OCI-LY3 (cell line): ENCODE measurements around the gene CORO2B.

Experiments used
- H2AFZ ChIP-seq: fragments of 200-600, 300-600 bp; shearing (Covaris generic); 2 replicates; pipeline ENCODE4 v1.6.0; 2014; ENCODE audit warnings: antibody characterized with exemption, low read depth, low read length
- H3K27ac ChIP-seq: fragments of 200-600, 300-600 bp; sonication (generic); 2 replicates; pipeline ENCODE4 v1.5.1; 2014; ENCODE audit warnings: mild to moderate bottlenecking, low read length, moderate library complexity, mixed read lengths
- H3K27me3 ChIP-seq: fragments of 200-600, 300-600 bp; sonication (generic); 2 replicates; pipeline ENCODE4 v1.6.1; 2014; ENCODE audit warnings: low read depth, low read length, mixed read lengths
- H3K36me3 ChIP-seq: fragments of 200-600, 300-600 bp; sonication (generic); replicated peaks from 2 replicates; pipeline ENCODE3; 2014; ENCODE audit warnings: low read depth, low read length, mixed read lengths
- H3K4me1 ChIP-seq: fragments of 300-600, 200-600 bp; sonication (generic); 2 replicates; pipeline ENCODE4 v1.6.1; 2014; ENCODE audit warnings: low read length, mixed read lengths
- H3K4me2 ChIP-seq: fragments of 200-600, 300-600 bp; sonication (generic); 2 replicates; pipeline ENCODE4 v1.6.1; 2014; ENCODE audit warnings: low read length, mixed read lengths
- H3K4me3 ChIP-seq: fragments of 300-600, 200-600 bp; sonication (generic); 2 replicates; pipeline ENCODE4 v1.5.1; 2014; ENCODE audit warnings: antibody characterized with exemption, mild to moderate bottlenecking, low read length, moderate library complexity
- H3K79me2 ChIP-seq: fragments of 300-600, 200-600 bp; shearing (Covaris generic); 2 replicates; pipeline ENCODE4 v1.6.1; 2014; ENCODE audit warnings: mild to moderate bottlenecking, low read length, mixed read lengths
- H3K9ac ChIP-seq: fragments of 300-600, 200-600 bp; shearing (Covaris generic); 2 replicates; pipeline ENCODE4 v1.6.0; 2014; ENCODE audit warnings: mild to moderate bottlenecking, low read length, moderate library complexity
- H3K9me3 ChIP-seq: fragments of 200-600, 300-600 bp; shearing (Covaris generic); 2 replicates; pipeline ENCODE4 v1.6.1; 2014; ENCODE audit warnings: low read length, mixed read lengths; ENCODE audit not compliant: insufficient read depth
- H4K20me1 ChIP-seq: fragments of 200-600, 300-600 bp; sonication (generic); 2 replicates; pipeline ENCODE4 v1.6.1; 2016; ENCODE audit warnings: low read length, mixed read lengths; ENCODE audit not compliant: insufficient read depth
- CTCF ChIP-seq: fragments of 200-600, 300-600 bp; sonication (generic); IDR thresholded peaks from 2 replicates; pipeline ENCODE4 v1.5.1; 2014; ENCODE audit warnings: antibody characterized with exemption, low read length, low read depth
- EZH2phosphoT487 ChIP-seq: fragments of 200-600 bp; shearing (Covaris generic); IDR thresholded peaks from 2 replicates; pipeline ENCODE4 v1.6.1; 2018; ENCODE audit warnings: antibody characterized with exemption, mixed run types, low read depth

The CORO2B gene

DNA sequence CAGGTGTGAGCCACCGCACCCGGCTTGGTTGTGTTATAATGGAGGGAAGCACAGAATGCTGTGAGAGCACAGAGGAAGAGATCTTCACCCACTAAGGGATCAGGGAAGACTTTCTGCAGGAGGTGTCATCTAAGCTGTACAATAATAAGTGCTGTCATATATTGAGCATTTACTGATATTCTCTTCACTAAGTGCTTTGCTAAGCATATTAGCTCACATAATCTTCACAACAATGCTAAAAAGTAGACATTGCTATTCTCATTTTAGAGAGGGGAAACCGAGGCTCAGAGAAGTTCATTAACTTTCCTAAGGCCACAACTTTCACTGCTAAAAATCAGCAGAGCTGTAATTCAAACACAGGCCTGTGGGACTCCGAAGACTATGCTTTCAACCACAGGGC, 115.3 kb downstream of the CORO2B start:
- H3K9ac ChIP-seq: no peak overlapping the region
- no peak overlapping the region for H2AFZ ChIP-seq
- H3K27ac ChIP-seq: no peak overlapping the region
- H3K36me3 ChIP-seq: no peaks in the 10 kb centered on the region
- H3K79me2 ChIP-seq: no peaks in the 10 kb centered on the region
- no peaks in the 10 kb centered on the region for H3K9me3 ChIP-seq
- TF ChIP-seq EZH2phosphoT487 (no peak), CTCF (no peak)
- no peak overlapping the region for H3K4me3 ChIP-seq
- no peaks in the 10 kb centered on the region for H4K20me1 ChIP-seq
- H3K4me1 ChIP-seq: no peaks in the 10 kb centered on the region
- peaks cover 5% of the 10 kb centered on the region; the same call in 1 of the 2 replicates for H3K27me3 ChIP-seq
- H3K4me2 ChIP-seq: no peak overlapping the region

DNA sequence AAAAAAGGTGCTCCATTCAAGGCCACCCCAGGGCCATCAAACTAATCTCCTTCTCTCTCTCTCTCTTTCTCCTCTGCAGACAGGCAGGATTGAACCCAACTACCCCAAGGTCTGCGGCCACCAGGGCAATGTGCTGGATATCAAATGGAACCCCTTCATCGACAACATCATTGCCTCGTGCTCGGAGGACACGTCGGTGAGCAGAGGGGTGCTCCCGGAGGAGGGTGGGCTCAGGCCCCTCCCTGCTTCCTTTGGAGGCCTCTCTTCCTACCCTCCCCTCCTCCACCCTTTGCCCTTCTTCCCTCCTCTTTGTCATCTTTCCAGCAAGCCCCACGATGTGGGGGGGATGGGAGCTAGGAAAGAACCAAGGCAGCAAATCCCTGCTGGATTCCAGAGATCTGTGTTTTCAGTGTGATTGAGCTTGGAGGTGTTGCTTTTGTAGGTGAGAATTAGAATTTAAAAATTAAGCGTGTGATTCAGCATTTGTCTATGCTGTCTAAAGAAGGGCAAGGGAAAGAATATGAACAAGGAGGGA, 116.3 kb downstream of the CORO2B start:
- Histone ChIP-seq H3K27me3 (0 out of 2 replicates have a peak, but pooled peaks cover 3% of the 10 kb centered on the region), H3K4me1 (no peaks in the 10 kb centered on the region), H3K9ac (no peak overlapping the region), H2AFZ (no peak overlapping the region), H3K36me3 (no peaks in the 10 kb centered on the region), H3K4me2 (no peak overlapping the region), H3K4me3 (no peak overlapping the region), H3K9me3 (no peaks in the 10 kb centered on the region), H3K27ac (no peak overlapping the region), H3K79me2 (no peaks in the 10 kb centered on the region), H4K20me1 (no peaks in the 10 kb centered on the region)
- TF ChIP-seq EZH2phosphoT487 (no peak), CTCF (no peak)

- no peak overlapping the region for H3K9ac ChIP-seq
- H4K20me1 ChIP-seq: no peaks in the 10 kb centered on the region
- H3K27me3 ChIP-seq: peaks cover 3% of the 10 kb centered on the region; the same call in 1 of the 2 replicates
- no peaks in the 10 kb centered on the region for H3K36me3 ChIP-seq
- no peak overlapping the region for H2AFZ ChIP-seq
- H3K4me2 ChIP-seq: no peak overlapping the region
- no peaks in the 10 kb centered on the region for H3K79me2 ChIP-seq
- H3K27ac ChIP-seq: no peak overlapping the region
- TF ChIP-seq CTCF (no peak), EZH2phosphoT487 (no peak)
- H3K4me3 ChIP-seq: no peak overlapping the region
- no peaks in the 10 kb centered on the region for H3K4me1 ChIP-seq
- H3K9me3 ChIP-seq: no peaks in the 10 kb centered on the region
Observed at GRCh38 chr15:68696414-68697363, 117.9 kb downstream of the CORO2B start.
